Astrocyte of the spinal cord (primary cell): Measurements from ENCODE around the gene ARPC2.
A peak's percentile ranks its signal among the peaks of the same experiment; 100 is the strongest.

Source experiments
- DNase-seq: peaks from one replicate; pipeline ENCODE4 v3.0.0; 2011; ENCODE audit warnings: low read depth, low spot score
- H3K4me3 ChIP-seq: 2 replicates; pipeline ENCODE4 v1.5.1; 2011; ENCODE audit warnings: low read depth, mild to moderate bottlenecking, low read length, moderate library complexity
- CTCF ChIP-seq: IDR thresholded peaks from 2 replicates; pipeline ENCODE4 v1.5.1; 2012; ENCODE audit warnings: low read depth, mild to moderate bottlenecking, low read length, inconsistent platforms
- in situ Hi-C: cut with HindIII; loops from 2 replicates; pipeline ENCODE4 v1.10.0; 2017; ENCODE audit warnings: low sequenced_read_pairs

Gene ARPC2

GRCh38 chr2:218179782-218180181 is 37.2 kb upstream of the ARPC2 start:
- in situ Hi-C loops: no loop called here
- TF ChIP-seq CTCF: no peak
- DNase-seq: no peak
- no peak overlapping the region for H3K4me3 ChIP-seq

- H3K4me3 ChIP-seq: no peak overlapping the region
- TF ChIP-seq CTCF: no peak
- DNase-seq: no peak
- in situ Hi-C loops: no loop called here
Measured at GRCh38 chr2:218180467-218181114, 36.4 kb upstream of the ARPC2 start.

- no peak for DNase-seq
- H3K4me3 ChIP-seq: no peak overlapping the region
- no peak for TF ChIP-seq CTCF
- in situ Hi-C loops: no loop called here
Measured at GRCh38 chr2:218184331-218184730, 32.7 kb upstream of the ARPC2 start.

- TF ChIP-seq CTCF: peak; percentile 85
- peak; percentile 62 for DNase-seq
- in situ Hi-C loops: no loop called here
- H3K4me3 ChIP-seq: no peak overlapping the region
Measured at GRCh38 chr2:218186355-218186766, 30.6 kb upstream of the ARPC2 start.

GRCh38 chr2:218186876-218187275 is 30.1 kb upstream of the ARPC2 start:
- no peak overlapping the region for H3K4me3 ChIP-seq
- in situ Hi-C loops: no loop called here
- DNase-seq: no peak
- TF ChIP-seq CTCF: no peak

- DNase-seq: no peak
- in situ Hi-C loops: no loop called here
- H3K4me3 ChIP-seq: no peak overlapping the region
Measured at GRCh38 chr2:218187296-218188015, 29.5 kb upstream of the ARPC2 start.

More at GRCh38 chr2:218187296-218188015, 29.5 kb upstream of the ARPC2 start:
- no peak for TF ChIP-seq CTCF
